OCI-LY3 (cell line): ENCODE measurements around the gene AP3S2.
A peak's percentile ranks its signal among the peaks of the same experiment; 100 is the strongest.
"Not testable (repeated sequence)": the region's sequence is repeated elsewhere in the genome, so short reads cannot be mapped to it uniquely, and the experiment has no call there.

Source experiments
- H2AFZ ChIP-seq: fragments of 200-600, 300-600 bp; shearing (Covaris generic); 2 replicates; pipeline ENCODE4 v1.6.0; 2014; ENCODE audit warnings: antibody characterized with exemption, low read depth, low read length
- H3K27ac ChIP-seq: fragments of 200-600, 300-600 bp; sonication (generic); 2 replicates; pipeline ENCODE4 v1.5.1; 2014; ENCODE audit warnings: mild to moderate bottlenecking, low read length, moderate library complexity, mixed read lengths
- H3K27me3 ChIP-seq: fragments of 200-600, 300-600 bp; sonication (generic); 2 replicates; pipeline ENCODE4 v1.6.1; 2014; ENCODE audit warnings: low read depth, low read length, mixed read lengths
- H3K36me3 ChIP-seq: fragments of 200-600, 300-600 bp; sonication (generic); replicated peaks from 2 replicates; pipeline ENCODE3; 2014; ENCODE audit warnings: low read depth, low read length, mixed read lengths
- H3K4me1 ChIP-seq: fragments of 300-600, 200-600 bp; sonication (generic); 2 replicates; pipeline ENCODE4 v1.6.1; 2014; ENCODE audit warnings: low read length, mixed read lengths
- H3K4me2 ChIP-seq: fragments of 200-600, 300-600 bp; sonication (generic); 2 replicates; pipeline ENCODE4 v1.6.1; 2014; ENCODE audit warnings: low read length, mixed read lengths
- H3K4me3 ChIP-seq: fragments of 300-600, 200-600 bp; sonication (generic); 2 replicates; pipeline ENCODE4 v1.5.1; 2014; ENCODE audit warnings: antibody characterized with exemption, mild to moderate bottlenecking, low read length, moderate library complexity
- H3K79me2 ChIP-seq: fragments of 300-600, 200-600 bp; shearing (Covaris generic); 2 replicates; pipeline ENCODE4 v1.6.1; 2014; ENCODE audit warnings: mild to moderate bottlenecking, low read length, mixed read lengths
- H3K9ac ChIP-seq: fragments of 300-600, 200-600 bp; shearing (Covaris generic); 2 replicates; pipeline ENCODE4 v1.6.0; 2014; ENCODE audit warnings: mild to moderate bottlenecking, low read length, moderate library complexity
- H3K9me3 ChIP-seq: fragments of 200-600, 300-600 bp; shearing (Covaris generic); 2 replicates; pipeline ENCODE4 v1.6.1; 2014; ENCODE audit warnings: low read length, mixed read lengths; ENCODE audit not compliant: insufficient read depth
- H4K20me1 ChIP-seq: fragments of 200-600, 300-600 bp; sonication (generic); 2 replicates; pipeline ENCODE4 v1.6.1; 2016; ENCODE audit warnings: low read length, mixed read lengths; ENCODE audit not compliant: insufficient read depth
- EZH2phosphoT487 ChIP-seq: fragments of 200-600 bp; shearing (Covaris generic); IDR thresholded peaks from 2 replicates; pipeline ENCODE4 v1.6.1; 2018; ENCODE audit warnings: antibody characterized with exemption, mixed run types, low read depth
- TF ChIP-seq, protein P1 (sequence below): fragments of 200-600, 300-600 bp; sonication (generic); IDR thresholded peaks from 2 replicates; pipeline ENCODE4 v1.5.1; 2014; ENCODE audit warnings: antibody characterized with exemption, low read length, low read depth

AP3S2 gene

GRCh38 chr15:89893696-89894447 lies at the start of gene AP3S2:
AP3S2 (minus strand) TSS chr15:89893994; CDS start chr15:89893949, 45 bp downstream.
- H3K9me3 ChIP-seq, result no peaks in the 10 kb centered on the region
- H3K27me3 ChIP-seq, result no peaks in the 10 kb centered on the region
- H3K4me1 ChIP-seq, result peaks cover 34% of the 10 kb centered on the region
- peak within 1 kb of the TSS; percentile 77 for H2AFZ ChIP-seq
- H3K36me3 ChIP-seq, result peaks cover 7% of the 10 kb centered on the region
- H3K4me2 ChIP-seq, result peak within 1 kb of the TSS; percentile 95
- no peak for TF ChIP-seq EZH2phosphoT487
- TF ChIP-seq, protein P1, sequence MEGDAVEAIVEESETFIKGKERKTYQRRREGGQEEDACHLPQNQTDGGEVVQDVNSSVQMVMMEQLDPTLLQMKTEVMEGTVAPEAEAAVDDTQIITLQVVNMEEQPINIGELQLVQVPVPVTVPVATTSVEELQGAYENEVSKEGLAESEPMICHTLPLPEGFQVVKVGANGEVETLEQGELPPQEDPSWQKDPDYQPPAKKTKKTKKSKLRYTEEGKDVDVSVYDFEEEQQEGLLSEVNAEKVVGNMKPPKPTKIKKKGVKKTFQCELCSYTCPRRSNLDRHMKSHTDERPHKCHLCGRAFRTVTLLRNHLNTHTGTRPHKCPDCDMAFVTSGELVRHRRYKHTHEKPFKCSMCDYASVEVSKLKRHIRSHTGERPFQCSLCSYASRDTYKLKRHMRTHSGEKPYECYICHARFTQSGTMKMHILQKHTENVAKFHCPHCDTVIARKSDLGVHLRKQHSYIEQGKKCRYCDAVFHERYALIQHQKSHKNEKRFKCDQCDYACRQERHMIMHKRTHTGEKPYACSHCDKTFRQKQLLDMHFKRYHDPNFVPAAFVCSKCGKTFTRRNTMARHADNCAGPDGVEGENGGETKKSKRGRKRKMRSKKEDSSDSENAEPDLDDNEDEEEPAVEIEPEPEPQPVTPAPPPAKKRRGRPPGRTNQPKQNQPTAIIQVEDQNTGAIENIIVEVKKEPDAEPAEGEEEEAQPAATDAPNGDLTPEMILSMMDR, result no peak
- H4K20me1 ChIP-seq, result no peaks in the 10 kb centered on the region
- peak within 1 kb of the TSS; percentile 59 for H3K27ac ChIP-seq
- peaks cover 38% of the 10 kb centered on the region for H3K79me2 ChIP-seq
- H3K9ac ChIP-seq, result peak within 1 kb of the TSS; percentile 89
- H3K4me3 ChIP-seq, result peak within 1 kb of the TSS; percentile 91

GRCh38 chr15:89939910-89940309 lies 46.1 kb upstream of the AP3S2 start:
- Histone ChIP-seq H2AFZ (no peak overlapping the region), H3K27ac (no peak overlapping the region), H3K9me3 (no peaks in the 10 kb centered on the region), H4K20me1 (no peaks in the 10 kb centered on the region), H3K79me2 (no peaks in the 10 kb centered on the region), H3K36me3 (no peaks in the 10 kb centered on the region), H3K4me2 (no peak overlapping the region), H3K4me1 (no peaks in the 10 kb centered on the region), H3K9ac (no peak overlapping the region), H3K4me3 (no peak overlapping the region), H3K27me3 (0 out of 2 replicates have a peak, but pooled peaks cover 3% of the 10 kb centered on the region)
- TF ChIP-seq, protein P1, result no peak
- TF ChIP-seq EZH2phosphoT487, result no peak

DNA sequence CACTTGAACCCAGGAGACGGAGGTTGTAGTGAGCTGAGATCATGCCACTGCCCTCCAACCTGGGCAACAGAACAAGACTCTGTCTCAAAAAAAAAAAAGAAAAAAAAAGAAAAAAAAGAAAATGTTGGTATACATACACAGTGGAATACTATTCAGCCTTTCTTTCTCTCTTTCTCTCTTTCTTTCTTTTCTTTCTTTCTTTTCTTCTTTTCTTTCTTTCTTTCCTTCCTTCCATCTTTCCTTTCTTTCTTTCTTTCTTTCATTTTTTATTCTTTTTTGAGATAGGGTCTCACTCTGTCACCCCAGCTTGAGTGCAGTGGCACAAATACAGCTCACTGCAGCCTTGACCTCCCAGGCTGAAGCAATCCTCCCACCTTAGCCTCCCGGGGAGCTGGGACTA lies 45.6 kb upstream of the AP3S2 start:
- not testable (repeated sequence) for H3K4me3 ChIP-seq, H3K9ac ChIP-seq, H3K27ac ChIP-seq, H3K4me2 ChIP-seq, H2AFZ ChIP-seq, H3K9me3 ChIP-seq, H3K79me2 ChIP-seq, H4K20me1 ChIP-seq, H3K4me1 ChIP-seq, H3K36me3 ChIP-seq, H3K27me3 ChIP-seq

- Histone ChIP-seq H3K79me2 (no peaks in the 10 kb centered on the region), H3K36me3 (no peaks in the 10 kb centered on the region), H3K4me3 (no peak overlapping the region), H4K20me1 (no peaks in the 10 kb centered on the region), H3K27me3 (0 out of 2 replicates have a peak, but pooled peaks cover 3% of the 10 kb centered on the region), H3K9ac (no peak overlapping the region), H3K4me2 (no peak overlapping the region), H3K9me3 (no peaks in the 10 kb centered on the region), H3K4me1 (no peaks in the 10 kb centered on the region), H2AFZ (no peak overlapping the region), H3K27ac (no peak overlapping the region)
- no peak for TF ChIP-seq EZH2phosphoT487
These were observed 43.9 kb upstream of the AP3S2 start for GRCh38 chr15:89937365-89938350.
